Prostate gland (tissue), 2 donors: ENCODE measurements around the gene ESYT2.

ENCODE experiments used
- POLR2A ChIP-seq: fragments of 450-650 bp; IDR thresholded peaks from one replicate; pipeline ENCODE4 v1.6.1; 2016; ENCODE audit warnings: antibody characterized with exemption, mild to moderate bottlenecking
- TF ChIP-seq, protein P1 (sequence below), 4 experiments: fragments of 200-600 bp in 2 of 4; fragments of 450-650 bp in 2 of 4; sonication (generic) in 2 of 4; IDR thresholded peaks; 1 replicate in 3 of 4; 2 replicates in 1 of 4; pipeline ENCODE4 v1.5.1; 2016 to 2019; ENCODE audit warnings: antibody characterized with exemption in 4 of 4, mild to moderate bottlenecking in 2 of 4, moderate library complexity in 2 of 4

DNA sequence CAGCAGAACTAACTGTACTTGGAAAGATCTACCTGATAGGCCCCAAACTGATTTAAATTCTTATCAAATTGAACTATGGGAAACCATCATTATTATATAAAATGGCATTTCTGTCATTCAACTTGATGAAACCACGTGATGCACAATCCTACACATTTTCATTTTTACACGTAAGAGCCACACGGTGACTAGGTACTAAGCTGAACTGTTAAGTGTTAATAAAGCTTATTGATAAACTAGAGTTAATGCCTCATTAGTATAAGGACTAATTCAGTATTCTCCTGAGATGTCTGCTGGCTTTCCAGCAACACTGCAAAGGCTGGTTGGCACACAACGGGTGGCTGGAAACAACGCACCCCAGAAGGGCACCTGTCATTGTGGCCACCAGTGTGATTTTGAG is 129.3 kb downstream of the ESYT2 start:
- TF ChIP-seq POLR2A = no peak
- TF ChIP-seq, protein P1, sequence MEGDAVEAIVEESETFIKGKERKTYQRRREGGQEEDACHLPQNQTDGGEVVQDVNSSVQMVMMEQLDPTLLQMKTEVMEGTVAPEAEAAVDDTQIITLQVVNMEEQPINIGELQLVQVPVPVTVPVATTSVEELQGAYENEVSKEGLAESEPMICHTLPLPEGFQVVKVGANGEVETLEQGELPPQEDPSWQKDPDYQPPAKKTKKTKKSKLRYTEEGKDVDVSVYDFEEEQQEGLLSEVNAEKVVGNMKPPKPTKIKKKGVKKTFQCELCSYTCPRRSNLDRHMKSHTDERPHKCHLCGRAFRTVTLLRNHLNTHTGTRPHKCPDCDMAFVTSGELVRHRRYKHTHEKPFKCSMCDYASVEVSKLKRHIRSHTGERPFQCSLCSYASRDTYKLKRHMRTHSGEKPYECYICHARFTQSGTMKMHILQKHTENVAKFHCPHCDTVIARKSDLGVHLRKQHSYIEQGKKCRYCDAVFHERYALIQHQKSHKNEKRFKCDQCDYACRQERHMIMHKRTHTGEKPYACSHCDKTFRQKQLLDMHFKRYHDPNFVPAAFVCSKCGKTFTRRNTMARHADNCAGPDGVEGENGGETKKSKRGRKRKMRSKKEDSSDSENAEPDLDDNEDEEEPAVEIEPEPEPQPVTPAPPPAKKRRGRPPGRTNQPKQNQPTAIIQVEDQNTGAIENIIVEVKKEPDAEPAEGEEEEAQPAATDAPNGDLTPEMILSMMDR (IDR thresholded peaks at IDR 0.05) = no peak
